HG03439 (cell line): ENCODE data around the gene STRN4.

ENCODE experiments used
- ATAC-seq: cut with Tn5 transposase; IDR thresholded peaks from one replicate; pipeline ENCODE4 v1.9.1; 2021; ENCODE audit warnings: mild to moderate bottlenecking, moderate library complexity; ENCODE audit not compliant: unreplicated experiment

The STRN4 gene

DNA sequence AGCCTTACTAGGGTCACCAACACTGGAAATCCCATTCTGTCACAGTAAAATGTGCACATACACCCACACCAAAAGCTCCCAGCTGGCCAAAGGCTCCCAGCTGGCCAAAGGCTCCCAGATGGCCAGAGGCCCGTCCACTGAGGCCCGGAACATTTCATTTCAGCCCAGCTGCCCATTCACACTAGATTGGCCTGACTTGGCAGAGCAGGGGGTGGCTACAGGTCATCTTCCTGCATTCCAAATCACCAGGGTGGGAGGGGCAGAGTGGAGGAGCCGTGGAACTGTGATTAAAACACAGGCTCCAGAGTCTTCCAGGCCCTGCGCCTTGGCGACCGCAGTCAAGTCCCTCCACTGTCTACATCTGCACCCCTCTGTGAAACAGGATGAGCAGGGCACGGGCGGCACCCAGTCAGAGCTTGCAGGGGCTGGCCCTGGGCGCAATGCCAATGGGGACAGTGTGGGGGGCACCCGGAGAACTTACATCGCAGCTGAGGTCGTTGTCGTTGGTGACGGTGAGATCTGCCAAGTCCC is 19.2 kb downstream of the STRN4 start:
- no peak for ATAC-seq

- ATAC-seq: no peak
Measured at GRCh38 chr19:46726551-46726950, 19.7 kb downstream of the STRN4 start.

- no peak for ATAC-seq
Measured at GRCh38 chr19:46725859-46726393, 20.3 kb downstream of the STRN4 start.

- no peak for ATAC-seq
Measured at GRCh38 chr19:46725036-46725820, 21.0 kb downstream of the STRN4 start.

DNA sequence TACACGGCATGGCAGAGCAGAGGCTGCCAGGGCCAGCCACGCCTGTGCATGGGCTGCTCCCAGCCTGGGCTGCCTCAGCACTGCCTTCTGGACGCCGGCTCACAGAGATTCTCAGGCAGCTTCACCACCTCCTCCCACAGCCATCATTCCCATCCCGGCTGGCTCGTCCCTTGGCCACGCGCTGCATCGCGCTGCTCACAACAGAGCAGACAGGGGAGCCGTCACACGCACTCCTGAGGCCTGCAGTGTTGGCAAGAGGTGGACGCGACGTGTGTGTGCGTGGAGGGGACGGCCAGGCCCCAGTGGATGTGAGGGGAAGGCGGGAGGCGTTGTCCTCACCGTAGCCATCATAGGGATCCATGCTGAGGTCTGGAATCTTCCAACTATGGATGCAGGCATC is 21.8 kb downstream of the STRN4 start:
- ATAC-seq: no peak

DNA sequence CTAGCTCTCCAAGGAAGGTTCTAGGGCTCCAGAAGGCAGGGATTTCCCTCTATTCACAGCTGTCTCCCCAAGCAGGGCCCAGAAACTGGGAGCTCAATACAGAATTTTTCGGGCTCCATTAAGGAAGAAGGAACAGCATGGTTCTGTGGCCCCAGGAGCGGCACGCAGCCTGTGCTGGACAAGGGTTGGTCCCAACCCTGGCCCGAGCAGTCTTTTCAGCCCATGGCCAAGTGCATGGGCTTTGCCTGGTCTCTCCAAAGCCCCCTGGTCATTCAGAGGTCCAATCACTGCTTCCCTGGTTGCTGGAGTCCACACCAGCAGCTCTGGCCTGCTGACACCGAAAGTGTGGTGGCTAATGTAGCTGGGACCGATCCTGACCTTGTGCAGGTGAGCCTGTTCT is 22.8 kb downstream of the STRN4 start:
- no peak for ATAC-seq

- ATAC-seq: no peak
Measured at GRCh38 chr19:46723023-46723461, 23.2 kb downstream of the STRN4 start.

- no peak for ATAC-seq
Measured at GRCh38 chr19:46722421-46723022, 23.7 kb downstream of the STRN4 start.

DNA sequence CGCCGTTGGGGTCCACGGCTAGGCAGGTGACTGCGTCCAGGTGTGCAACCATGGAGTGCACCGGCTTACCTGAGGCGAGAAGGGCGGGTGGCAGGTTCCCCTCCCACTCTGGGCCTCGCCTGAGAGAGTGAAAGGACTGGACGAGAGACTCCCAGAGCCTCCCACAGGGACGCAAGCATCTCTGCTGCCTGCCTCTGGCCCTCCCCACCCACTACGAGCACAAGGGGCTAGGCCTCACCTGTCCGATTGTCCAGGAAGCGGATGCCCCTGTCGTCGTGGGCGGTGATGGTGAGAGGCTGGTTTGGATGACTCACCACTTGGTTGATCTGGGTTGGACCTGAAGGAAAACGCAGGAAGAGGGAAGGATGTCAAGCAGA is 24.3 kb downstream of the STRN4 start:
- no peak for ATAC-seq

DNA sequence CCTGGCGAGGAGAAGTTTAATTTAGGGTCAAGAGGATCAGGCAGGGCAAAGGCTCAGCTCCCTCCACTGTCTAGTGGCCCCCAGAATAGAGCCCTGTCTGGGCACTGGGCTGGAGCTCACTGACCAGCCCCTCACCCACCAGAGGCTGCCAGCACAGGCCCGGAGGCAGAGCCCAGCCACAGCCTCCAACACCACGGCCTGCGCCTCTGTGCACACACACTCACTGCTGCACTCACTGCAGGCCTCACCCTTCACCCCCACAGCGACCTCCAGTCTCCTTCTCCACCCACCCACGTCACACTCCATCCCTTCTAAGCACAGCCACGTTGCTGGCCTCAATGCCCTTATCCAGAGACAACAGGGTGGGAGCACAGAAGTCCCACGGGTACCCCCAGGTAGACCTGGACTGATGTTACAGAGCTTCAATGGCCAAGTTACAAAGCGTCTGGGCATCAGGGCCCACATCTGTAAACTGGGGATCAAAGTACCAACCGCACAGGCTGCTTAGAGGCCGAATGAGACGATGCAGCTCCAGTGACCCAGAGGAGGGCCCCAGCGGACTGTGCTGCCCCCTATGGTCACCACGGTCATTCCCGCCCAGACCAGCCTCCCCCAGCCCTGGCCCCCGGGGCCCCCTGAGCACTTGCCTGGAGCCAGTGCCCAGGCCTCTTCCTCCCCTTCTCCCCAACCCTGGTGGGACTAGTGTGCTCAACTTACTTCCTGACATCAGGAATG is 24.8 kb downstream of the STRN4 start:
- ATAC-seq: no peak

DNA sequence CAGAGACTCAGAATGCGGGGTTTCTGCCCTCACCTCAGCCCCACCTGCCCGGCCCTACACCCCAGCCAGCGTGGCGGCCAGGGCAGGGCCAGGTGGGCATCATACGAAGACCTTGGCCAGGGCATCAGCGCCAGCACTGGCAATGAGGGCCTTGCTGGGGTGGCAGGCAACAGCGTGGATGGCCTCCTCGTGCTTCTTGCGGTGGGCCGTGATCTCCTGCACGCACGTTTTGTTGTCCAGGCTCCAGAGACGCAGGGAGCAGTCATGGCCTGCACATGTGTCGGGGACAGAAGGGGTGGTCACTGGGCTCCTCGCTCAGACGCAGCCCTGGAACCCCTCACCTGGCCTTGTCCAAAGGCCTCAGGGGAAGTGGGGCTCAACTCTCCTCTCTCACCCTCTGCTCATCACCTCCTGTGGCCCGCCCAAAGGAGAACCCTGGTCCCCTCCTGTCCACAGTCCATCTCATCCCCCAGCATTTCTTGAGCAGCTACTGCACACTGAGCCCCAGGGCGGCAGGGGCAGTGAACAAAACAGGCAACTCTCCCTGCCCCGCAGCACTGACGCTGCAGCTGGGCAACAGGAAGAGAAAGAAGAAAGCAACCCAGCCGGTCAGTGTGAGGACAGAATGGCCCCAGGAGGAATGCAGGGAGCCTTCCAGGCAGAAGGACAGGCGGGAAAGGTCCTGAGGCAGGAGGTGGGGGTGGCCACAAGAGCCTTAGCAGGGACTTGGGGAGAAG is 25.6 kb downstream of the STRN4 start:
- no peak for ATAC-seq

- no peak for ATAC-seq
Measured at GRCh38 chr19:46719629-46720502, 26.4 kb downstream of the STRN4 start.

DNA sequence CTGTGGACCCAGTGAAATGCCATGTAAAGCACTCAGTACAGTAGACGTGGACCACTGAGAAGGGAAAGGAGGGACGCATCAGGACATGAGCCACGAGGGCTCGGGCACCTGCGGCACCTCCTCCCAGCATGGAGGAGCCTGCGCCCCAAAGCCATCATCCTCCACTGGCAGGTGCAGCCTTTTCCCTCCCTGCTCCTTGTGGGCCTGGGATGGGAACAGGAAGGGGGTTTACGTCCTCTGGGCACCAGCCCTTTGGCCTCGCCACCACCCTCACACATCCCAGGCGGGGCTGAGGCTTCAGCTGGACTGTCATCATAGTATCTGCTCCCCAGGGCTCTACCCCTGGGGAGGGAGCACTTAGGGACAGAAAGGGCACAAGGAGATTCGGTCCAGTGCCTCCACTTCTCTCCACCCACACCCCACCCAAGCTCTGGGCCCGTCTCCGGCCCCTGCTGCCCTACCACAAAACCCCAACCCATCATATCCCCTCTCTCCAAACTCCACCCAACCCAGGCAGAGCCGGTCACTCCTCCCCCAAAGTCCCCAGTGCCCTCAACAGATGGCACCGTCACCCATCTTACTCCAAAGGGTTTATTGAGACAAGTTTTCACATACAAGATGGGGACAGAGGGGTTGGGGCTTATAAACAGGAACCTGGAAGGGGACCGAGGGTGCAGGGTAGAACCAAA is 27.2 kb downstream of the STRN4 start:
- ATAC-seq: no peak

DNA sequence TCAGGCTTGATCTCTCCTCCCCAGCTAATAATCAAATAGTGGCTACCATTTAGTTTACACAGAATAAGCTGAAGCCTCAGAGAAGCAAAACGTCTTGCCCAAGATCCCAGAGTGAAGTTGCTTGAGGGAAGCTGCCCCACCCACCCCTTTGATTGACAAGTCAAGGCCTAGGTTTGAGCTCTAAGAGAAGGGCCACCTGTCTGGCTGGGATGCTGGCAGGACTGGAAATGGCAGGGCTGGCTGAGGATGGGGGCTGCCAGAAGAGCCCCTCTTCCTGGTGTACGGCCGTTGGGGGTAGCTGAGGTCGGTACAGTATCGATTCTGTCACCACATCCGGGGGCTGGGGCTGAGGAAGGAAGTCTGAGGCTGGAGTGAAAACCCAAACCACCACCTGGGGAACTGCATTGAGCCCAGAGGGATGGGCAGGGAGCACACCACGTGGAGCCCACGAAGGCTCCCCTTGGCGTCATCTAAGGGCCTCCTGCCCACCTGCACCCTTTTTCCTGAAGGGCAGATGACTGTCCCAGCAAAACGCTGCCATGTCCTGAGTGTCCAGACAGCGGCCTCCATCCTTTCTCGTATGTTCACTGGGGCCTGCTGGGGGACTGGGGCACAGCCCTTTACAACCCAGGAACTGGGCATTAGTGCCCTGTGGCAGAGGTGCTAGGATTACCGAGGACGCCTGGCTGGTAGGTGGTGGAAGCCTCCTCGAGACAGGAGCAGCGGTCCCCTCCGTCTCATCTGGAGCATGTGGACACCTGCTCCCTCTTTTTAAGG is 27.9 kb downstream of the STRN4 start:
- ATAC-seq: no peak

DNA sequence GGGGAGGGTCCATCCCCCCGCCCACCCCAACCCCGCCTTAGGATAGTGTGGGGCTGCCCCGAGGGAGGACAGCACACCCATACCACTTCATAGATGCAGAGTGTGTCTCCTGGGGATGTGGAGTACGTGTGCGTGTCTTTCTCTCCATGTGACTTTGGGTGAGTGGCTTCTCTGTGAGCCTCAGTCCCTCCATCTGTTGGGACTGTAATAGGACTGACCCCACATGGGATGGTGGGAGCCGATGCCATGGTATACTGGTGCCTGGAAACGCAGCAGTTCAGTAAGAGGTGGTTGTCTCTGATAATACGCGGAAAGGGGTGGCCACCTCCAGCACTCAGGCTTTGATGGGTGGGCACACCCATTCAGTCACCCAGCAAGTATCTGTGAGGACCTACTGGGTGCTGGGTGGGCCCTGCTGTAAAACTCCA is 28.5 kb downstream of the STRN4 start:
- no peak for ATAC-seq

DNA sequence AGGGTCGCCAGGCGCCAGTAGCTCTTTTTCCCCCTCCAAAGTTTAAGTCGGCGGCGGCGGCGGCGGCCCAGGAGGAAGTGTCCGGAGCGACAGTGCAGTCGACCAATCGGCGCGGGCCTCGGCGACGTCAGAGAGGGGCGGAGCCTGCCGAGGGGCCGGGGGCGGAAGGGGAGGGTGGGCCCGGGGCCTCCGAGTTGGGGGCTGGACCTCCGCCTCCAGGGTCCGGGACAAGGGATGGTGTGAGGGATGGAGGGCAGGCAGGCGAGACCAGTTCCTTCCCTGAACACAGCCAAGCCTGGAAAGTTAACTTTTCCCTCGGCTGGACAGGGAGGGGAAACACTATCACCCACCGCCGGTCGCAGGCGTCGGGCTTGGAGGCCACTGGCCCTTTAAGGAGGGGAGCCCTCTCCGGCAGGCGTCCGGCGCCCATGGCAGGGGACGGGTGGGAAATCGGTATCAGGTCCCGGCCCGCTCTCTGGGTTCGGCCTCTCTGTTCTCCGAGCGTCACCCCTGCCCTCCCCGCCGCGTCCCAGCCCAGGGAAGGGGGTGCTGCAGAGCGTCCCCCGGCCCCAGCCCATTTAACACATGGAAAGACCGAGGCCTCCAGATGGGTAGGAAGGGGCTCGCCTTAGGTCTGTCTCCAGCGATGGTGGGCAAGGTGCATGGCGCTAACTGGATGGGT is 29.1 kb downstream of the STRN4 start, which contains the start of gene PRKD2:
Gene PRKD2, minus strand, starts transcription at position 81 of the 682 bp plus-strand sequence. CDS start 744 bp downstream, outside the sequence.
- peak; percentile 37 for ATAC-seq

DNA sequence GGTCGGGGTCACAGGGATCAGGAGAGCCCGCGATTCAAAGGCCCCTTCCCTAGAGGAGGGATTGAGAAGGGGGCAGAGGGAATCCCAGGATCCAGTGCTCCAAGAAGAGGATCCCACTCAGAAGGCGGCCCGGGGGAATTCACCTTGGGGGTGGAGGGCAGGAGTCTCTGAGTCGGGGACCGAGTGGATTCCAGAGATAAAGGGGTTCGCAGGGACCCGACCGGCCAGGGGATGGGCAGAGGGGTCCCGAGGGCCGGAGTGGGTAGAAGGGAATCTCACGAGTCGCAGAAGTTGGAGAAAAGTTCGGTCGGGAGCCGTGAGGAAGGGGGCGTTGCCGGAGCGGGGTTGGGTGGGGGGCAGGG is 29.6 kb downstream of the STRN4 start:
- ATAC-seq: no peak
